HL-60 (cell line): Measurements from ENCODE around the gene ANKRD13B.

Experiments used
- TF ChIP-seq, protein P1 (sequence below): IDR thresholded peaks from 2 replicates; pipeline ENCODE4 v1.6.1; 2012; ENCODE audit warnings: low read depth; ENCODE audit not compliant: insufficient replicate concordance
- TF ChIP-seq, protein P2 (sequence below): IDR thresholded peaks from one replicate; pipeline ENCODE4 v1.5.1; 2011; ENCODE audit warnings: low read length, control low read depth, inconsistent platforms; ENCODE audit not compliant: insufficient read depth

DNA sequence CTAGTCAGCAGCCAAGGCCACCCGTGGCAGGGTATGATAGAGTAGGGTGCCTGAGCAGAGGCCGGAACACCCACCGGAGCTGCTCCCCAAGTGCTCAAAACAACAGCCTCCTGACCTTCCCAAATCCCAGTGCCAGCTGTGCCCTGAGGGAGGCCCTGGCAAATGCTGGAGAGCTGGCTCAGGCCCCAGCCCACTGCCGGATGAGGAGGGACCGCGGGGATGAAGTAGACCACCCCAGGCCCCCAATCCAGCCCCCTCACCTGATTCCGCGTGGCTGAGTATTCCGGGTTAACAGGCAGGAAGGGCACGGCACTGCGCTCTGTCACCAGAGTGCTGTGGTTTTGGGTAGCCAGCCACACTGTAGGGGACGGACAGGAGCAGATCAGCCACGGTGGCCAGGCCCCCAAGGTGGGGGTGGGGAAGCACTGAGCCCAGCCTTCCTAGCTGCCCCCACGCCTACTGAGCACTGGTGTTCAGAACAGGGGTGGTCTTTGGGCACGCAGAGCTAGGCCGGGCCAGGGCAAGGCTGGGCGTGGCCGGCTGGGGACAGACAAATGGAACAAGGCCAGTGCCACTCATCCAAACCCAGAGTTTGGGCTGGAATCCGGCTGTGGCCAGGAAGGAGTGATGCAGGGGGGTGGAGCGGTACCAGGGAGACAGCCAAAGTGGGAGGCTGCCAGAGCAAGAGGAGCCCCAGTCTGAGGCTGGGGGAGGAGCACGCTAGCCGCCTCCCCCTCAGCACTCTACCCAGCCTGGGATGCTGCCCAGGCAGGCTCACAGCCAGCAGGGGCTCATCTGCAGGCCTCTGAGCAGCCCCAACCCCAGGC, 15.3 kb upstream of the ANKRD13B start:
- TF ChIP-seq, protein P1, sequence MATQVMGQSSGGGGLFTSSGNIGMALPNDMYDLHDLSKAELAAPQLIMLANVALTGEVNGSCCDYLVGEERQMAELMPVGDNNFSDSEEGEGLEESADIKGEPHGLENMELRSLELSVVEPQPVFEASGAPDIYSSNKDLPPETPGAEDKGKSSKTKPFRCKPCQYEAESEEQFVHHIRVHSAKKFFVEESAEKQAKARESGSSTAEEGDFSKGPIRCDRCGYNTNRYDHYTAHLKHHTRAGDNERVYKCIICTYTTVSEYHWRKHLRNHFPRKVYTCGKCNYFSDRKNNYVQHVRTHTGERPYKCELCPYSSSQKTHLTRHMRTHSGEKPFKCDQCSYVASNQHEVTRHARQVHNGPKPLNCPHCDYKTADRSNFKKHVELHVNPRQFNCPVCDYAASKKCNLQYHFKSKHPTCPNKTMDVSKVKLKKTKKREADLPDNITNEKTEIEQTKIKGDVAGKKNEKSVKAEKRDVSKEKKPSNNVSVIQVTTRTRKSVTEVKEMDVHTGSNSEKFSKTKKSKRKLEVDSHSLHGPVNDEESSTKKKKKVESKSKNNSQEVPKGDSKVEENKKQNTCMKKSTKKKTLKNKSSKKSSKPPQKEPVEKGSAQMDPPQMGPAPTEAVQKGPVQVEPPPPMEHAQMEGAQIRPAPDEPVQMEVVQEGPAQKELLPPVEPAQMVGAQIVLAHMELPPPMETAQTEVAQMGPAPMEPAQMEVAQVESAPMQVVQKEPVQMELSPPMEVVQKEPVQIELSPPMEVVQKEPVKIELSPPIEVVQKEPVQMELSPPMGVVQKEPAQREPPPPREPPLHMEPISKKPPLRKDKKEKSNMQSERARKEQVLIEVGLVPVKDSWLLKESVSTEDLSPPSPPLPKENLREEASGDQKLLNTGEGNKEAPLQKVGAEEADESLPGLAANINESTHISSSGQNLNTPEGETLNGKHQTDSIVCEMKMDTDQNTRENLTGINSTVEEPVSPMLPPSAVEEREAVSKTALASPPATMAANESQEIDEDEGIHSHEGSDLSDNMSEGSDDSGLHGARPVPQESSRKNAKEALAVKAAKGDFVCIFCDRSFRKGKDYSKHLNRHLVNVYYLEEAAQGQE = no peak
- TF ChIP-seq, protein P2, sequence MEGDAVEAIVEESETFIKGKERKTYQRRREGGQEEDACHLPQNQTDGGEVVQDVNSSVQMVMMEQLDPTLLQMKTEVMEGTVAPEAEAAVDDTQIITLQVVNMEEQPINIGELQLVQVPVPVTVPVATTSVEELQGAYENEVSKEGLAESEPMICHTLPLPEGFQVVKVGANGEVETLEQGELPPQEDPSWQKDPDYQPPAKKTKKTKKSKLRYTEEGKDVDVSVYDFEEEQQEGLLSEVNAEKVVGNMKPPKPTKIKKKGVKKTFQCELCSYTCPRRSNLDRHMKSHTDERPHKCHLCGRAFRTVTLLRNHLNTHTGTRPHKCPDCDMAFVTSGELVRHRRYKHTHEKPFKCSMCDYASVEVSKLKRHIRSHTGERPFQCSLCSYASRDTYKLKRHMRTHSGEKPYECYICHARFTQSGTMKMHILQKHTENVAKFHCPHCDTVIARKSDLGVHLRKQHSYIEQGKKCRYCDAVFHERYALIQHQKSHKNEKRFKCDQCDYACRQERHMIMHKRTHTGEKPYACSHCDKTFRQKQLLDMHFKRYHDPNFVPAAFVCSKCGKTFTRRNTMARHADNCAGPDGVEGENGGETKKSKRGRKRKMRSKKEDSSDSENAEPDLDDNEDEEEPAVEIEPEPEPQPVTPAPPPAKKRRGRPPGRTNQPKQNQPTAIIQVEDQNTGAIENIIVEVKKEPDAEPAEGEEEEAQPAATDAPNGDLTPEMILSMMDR = no peak
